Inflammatory macrophage treated with lipopolysaccharide for 4 hours (primary cell): ENCODE measurements around the gene OR13J1.

ENCODE experiments used
- DNase-seq: peaks from one replicate; pipeline ENCODE4 v3.0.0-alpha.2; 2020

OR13J1 gene

DNA sequence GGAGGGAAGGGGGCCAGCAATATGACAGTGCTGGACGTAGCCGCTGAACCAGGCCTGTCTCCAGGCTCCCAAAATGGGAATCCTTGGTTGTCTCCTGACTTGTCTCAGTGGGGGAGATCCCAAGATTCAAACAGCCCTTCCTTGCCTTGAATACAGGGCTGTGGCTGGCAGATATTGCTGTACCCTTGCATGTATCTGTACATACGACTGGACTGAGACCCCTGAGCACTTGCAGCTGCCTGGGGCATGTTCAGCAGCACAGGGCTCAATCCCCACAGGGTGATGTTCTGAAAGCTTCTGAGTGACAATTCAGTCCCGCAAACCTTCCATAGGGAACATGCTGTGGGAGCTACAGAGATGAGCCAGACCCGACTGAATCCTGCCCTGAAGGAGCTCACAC, 13.3 kb downstream of the OR13J1 start:
- DNase-seq, result no peak

DNA sequence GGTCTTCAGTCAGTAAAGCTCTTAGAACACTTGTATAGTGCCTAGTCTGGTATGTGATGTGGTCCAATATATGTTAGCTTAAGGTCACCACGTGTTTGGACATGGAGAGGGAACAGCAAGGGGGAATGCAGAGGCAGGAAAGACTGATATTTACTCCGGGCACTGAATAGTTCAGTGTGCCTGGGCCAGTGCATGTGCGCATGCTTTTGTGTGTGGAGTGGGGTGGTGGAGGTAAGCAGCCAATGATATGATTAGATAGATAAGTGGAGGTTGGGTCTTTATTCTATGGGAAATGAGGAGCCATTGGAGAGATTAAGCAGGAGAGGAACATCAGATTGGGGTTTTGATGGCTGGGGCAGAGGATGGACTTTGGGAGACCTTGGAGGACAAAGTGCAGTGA, 14.0 kb downstream of the OR13J1 start:
- DNase-seq, result no peak

DNA sequence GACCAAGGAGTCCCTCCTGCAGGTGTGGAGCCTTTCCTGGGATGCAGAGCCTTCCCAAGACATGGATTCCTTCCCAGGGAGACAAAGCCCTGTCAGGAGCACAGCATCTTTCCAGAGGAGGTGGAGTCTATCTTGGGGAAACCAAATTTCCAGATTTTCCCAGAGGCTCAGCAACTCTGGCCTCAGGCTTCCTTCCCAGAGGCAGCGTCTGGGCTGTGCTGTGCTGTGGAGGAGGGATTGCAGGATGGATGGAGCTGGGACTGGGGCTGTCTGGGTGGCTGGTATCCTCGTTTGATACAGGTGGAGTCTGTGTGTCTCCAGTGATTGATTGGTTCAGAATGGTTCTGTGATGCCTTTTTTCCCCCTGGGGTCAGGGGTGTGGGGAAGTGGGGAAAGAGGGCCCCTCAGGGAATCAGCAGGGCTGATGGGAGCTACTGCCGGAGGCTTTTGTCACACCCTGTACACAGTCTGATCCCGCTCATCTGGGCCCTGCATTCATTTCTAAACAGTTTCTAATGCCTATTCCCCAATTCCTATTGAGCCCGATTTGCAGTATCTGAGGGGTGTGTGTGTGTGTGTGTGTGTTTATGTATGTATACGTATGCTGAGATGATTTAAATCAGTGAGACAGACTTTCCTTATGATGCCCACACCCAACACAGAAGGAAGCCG, 16.0 kb downstream of the OR13J1 start:
- DNase-seq, result no peak

DNA sequence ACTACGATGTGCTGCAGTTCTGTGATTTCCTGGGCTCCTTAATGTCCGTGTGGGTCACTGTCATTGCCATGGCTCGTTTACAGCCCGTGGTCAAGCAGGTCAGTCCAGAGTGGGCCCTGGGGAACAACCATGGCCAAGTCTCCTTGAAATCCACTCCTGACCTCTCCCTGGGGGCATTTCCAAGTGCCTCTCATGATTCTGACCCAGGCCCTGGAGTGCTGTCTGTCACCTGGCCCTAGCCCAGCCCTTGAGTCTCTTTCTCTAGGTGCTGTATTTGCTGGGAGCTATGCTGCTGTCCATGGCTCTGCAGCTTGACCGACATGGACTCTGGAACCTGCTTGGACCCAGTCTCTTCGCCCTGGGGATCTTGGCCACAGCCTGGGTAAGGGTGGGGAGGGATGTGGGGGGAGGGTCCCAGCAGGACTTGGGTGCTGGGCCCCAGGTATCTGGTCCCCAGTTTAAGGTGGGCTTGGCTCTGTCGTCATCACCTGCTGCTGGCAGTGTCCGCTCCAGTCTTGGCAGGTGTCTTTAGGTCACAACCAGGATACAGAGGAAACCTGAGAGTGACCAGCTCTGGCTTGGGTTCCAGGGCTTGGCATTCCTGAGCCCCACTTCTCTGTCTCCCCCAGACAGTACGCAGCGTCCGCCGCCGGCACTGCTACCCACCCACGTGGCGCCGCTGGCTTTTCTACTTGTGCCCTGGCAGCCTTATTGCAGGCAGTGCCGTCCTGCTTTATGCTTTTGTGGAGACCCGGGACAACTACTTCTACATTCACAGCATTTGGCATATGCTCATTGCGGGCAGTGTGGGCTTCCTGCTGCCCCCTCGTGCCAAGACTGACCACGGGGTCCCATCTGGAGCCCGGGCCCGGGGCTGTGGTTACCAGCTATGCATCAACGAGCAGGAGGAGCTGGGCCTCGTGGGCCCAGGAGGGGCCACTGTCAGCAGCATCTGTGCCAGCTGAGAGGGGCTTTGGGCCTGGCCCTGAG, 17.0 kb downstream of the OR13J1 start:
- no peak for DNase-seq

DNA sequence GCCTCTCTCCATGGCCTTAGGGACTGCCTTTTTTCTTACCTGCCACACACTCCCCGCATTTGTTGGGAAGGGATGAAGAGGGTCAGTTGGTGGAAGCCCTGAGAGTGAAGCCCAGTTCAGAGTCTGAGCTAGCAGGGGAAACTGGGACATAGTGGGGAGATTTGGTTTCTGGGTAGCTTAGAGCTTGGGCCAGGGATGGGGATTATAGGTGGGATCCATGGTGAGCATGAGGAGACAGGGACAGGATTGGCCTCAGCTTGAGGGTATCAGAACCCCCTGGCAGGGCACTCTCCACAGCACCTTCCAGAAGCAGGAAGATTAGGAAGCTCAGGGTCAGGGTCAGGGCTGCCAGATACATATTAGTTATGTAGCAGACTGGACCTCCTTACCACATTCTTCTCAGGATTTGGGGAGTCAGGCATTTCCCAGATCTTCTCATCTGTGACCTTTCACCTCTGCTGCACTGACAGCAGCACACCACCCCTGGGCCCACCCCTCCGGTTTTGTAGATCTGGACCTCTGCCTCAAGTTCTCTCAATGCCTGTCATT, 17.9 kb downstream of the OR13J1 start:
- no peak for DNase-seq

DNA sequence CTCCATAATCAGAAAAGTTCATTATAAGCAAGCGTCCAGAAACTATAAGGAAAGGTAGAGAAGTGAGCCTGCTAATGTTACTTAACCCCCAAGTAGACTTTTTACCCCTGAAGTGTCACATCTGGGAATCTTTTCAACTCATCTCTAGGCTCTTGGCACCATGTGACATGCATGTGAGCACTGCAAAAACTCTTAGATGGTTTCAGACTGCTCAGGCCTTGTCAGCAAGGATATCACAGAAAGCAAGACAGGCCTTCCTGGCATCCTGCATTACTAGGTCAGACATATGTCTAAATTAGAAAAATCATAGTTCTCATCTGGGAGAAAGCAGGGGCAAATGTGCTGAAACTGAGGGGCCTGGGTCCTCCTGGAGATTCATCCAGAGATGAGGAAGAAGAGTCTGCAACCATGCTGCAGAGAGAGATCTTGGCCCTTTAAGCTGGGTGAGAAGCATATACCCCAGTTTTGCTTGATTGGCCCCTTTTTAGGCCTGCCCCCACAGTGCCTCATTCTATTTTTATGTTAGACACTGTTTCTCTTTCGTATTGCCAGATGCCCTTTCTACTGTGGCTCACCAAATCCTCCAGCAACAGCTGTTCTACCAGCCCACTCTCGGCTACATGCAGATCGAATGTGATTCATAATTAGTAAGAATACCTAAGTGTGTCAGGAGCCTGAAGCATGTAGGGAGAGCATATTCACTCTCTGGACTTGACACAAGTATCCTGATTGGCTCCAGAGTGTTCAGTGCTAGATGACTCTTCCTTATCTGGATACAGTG, 22.2 kb downstream of the OR13J1 start:
- DNase-seq, result no peak

DNA sequence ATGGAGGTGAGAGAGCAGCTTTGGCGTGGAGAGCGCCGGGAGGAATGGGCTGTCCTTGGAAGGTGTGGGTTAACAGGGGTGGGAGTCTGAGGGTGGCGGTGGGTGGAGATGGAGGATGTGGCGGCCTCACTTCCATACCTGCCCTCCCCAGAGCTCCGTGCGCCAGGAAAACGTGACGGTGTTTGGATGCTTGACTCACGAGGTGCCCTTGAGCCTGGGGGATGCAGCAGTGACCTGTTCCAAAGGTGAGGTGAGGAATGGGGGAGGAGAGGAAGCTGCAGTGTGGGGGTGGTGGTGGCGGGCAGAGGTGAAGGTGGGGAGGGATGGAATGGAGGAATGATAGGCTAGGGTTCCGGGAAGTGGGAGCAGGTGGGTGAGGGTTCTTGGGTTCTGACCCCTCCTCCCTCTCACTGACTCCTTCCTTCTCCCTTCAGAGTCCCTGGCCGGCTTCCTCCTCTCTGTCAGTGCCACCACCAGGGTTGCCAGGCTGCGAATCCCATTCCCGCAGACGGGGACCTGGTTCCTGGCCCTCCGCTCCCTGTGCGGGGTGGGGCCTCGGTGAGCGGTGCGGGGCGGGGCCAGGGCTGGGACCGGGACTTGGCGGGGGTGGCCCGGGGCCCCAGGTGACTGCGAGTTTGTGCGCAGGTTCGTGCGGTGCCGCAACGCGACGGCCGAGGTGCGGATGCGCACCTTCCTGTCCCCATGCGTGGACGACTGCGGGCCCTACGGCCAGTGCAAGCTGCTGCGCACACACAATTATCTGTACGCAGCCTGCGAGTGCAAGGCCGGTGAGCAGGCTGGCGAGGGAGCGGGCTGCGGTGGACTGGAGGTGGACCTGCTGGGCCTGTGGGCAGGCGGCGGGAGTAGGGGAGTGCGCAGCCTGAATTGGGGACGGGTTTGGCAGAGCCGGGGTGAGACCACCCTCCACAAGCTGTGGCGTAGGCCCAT, 24.1 kb downstream of the OR13J1 start:
- no peak for DNase-seq

DNA sequence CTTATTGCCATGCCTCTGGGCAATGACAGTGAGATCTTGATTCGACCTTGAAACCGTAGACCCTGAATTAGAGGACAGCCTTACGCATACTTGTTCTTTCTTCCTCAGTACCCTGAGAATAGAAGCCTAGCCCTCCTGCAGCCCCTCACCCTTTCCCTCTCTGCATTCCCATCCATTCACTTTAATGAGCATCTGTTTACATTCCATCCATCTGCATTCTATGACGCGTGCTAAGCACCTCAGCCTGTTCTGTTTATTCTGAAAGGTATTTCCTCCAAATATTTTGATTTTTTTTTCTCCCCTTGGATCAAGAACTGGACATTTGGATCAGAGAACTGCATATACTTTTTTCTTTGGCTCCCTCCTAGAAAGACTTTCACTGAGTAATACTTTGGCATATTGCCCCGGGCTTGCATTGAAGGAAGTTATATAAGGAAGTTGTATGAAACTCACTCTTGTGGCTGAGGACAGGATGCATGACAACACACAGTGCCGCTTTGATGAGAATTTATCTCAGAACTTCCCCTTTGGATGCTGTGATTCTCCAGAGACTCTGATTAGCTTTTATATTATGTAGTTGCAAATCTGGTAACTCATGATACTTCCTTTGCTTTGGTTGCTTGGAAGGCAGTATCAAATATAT, 25.5 kb downstream of the OR13J1 start:
- peak; percentile 96 for DNase-seq

DNA sequence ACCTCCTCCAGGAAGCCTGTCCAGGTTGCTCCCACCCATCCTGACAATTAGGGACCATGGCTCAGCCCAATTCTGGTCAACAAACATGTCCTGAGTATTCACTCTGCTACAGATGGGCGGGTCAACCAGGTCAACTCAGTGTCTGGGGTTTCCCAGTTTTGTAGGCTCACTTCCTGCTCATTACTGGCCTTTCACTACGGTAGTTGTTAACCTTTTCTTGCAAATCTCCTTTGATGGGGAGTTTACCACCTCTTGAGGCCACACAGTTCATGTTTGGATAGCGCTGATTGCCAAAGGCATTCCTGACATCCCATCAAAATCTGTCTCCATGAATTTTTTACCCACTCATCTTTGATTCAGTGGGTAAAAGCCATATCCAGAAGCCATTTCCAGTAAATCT, 27.4 kb downstream of the OR13J1 start:
- DNase-seq, result peak; percentile 64

DNA sequence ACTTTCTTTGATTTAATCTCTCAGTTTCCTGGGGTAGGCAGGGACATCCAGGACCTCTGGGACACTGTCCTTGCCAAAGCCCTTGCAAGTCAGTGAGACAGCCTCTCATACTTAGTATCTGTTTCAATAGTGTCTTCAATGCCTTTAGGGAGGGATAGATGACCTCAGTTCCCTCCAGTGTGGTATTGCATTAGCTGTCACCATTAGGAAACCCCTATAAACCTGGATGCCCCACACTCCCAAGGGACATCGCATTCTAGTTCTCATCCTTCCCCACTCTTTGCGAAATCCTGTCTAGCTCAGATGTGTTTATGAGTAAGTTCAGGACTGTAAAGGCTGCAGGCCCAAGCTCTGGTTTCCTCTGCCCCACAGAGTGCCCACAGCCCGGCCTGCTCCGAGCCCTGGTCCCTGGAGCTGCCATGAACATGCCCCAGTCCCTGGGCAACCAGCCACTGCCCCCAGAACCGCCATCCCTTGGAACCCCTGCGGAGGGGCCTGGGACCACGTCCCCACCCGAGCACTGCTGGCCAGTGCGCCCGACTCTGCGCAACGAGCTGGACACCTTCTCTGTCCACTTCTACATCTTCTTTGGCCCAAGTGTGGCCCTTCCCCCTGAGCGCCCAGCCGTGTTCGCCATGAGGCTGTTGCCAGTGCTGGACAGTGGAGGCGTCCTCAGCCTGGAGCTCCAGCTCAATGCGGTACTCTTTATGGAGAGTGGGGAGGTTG, 28.0 kb downstream of the OR13J1 start:
- DNase-seq, result peak; percentile 71

DNA sequence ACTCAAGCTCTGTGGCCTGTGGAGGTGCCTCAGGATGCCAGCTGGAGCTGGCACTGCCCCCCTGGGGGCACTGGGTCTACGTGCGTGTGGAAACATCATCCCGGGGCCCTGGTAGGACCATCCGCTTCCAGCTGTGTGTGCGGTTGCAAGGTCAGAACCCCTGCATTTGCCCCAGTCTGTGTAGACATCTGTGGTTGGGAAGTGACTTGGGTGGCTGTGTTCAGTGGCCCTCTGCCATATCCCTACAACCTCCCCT, 28.6 kb downstream of the OR13J1 start:
- no peak for DNase-seq

DNA sequence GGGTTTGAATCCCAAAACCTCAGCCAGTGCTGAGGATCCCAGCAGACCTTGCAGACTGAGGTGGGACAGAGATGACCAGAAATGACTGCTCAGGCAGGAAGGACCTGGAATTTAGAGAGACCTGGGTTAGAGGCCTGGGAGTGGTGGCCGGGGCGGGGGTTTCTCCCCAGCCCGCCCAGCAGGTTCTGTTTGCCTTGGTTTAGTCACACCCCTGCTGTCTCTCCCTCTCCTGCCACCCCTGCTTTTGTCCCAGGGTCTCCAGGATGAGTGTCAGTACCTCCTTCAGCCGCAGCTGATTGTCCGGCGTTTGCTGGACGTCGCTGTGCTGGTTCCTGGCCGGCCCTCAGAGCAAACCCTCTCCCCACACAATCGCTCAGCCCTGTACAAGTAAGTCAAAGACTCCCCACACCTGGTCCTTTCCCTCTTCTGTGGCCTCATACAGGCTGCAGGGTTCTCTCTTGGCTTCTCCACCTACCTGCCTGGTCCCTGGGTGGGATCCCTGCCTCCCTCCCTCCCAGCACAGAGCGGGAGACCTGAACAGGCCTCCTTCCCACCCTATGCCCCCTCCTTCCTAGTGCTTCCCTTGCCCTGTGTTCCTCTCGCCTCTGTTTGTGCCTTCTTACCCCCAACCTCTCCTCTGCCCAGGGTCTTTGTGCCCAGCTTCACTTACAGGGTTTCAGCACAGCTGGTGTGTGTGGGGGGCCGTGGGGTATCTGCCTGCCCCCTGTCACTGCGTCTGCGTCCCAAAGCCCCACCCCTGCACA, 29.1 kb downstream of the OR13J1 start:
- no peak for DNase-seq

DNA sequence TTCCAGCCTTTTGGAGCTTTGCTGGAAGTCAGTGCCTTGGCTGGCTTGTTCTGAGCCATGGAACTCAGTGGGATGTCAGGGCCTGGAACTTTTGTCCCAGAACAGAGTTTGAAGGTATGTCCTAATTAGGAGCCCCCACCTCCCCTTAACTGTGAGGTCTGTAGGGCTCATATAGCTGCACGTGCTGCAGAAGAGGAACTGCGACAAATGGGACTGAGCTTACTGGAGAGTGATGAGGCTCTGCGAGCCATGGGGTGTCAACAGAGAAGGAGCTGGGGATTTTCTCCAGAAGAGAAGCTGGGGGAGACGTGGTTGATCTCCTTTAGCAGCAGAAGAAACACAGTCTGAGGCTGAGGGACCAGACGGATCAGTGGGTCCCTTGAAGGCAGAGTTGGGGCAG, 30.3 kb downstream of the OR13J1 start:
- DNase-seq, result no peak

DNA sequence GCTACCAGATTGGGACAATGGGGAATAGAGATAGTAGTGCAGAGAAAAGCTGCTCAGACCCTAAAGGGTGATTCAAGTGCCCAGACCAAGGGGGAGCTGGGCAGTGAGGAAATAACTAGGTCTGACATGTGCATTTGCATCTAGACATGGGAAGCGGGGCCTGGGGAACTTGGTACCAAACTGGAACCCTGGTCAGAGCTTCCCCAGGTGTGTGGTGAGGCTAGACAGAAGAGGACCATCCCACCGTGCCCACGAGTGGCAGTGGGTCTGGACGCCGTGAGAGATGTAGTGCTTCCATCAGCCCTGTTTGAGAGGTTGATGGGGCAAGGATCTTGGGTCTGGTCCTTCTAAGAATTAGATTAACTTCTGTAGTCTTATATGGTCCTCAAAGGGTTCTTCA, 33.6 kb downstream of the OR13J1 start:
- DNase-seq, result no peak

DNA sequence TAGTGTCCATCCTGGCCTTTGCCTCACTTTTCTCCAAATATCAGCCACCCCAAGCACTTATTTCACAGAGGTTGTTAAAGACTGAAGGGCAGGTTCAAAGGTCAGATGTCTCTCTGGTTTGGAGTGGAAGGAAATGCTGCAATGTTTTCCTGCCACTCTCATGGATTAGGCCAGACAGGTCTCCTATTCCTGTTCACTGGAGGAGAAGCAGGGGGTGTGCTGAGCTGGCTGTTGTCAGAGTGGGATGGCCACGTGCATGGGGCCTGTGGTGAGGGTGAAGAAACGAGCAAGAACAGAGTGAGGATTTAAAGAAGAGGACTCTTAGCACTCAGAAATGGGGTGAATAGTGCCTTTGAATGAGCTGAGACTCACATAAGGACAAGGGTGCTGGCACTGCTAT, 34.4 kb downstream of the OR13J1 start:
- no peak for DNase-seq

DNA sequence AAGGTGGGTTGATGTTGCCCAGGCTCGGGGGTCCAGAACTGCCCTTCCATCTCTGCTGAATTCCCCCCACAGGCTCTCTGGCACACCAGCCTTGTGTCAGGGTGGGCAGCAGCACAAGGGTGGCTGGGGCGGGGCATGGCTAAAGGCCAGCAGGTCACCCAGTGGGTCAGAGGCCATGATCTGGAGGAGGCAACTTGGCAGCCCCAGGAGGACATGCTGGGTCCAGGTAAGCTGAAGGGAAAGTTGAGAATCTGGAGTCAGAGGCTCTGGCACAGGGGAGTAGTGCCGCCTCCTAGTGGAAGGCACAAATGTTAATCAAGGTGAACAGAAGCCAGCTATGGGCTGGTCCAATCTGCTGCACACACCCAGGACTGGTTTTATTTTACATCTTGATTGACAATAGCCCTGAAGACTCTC, 35.0 kb downstream of the OR13J1 start:
- no peak for DNase-seq

DNA sequence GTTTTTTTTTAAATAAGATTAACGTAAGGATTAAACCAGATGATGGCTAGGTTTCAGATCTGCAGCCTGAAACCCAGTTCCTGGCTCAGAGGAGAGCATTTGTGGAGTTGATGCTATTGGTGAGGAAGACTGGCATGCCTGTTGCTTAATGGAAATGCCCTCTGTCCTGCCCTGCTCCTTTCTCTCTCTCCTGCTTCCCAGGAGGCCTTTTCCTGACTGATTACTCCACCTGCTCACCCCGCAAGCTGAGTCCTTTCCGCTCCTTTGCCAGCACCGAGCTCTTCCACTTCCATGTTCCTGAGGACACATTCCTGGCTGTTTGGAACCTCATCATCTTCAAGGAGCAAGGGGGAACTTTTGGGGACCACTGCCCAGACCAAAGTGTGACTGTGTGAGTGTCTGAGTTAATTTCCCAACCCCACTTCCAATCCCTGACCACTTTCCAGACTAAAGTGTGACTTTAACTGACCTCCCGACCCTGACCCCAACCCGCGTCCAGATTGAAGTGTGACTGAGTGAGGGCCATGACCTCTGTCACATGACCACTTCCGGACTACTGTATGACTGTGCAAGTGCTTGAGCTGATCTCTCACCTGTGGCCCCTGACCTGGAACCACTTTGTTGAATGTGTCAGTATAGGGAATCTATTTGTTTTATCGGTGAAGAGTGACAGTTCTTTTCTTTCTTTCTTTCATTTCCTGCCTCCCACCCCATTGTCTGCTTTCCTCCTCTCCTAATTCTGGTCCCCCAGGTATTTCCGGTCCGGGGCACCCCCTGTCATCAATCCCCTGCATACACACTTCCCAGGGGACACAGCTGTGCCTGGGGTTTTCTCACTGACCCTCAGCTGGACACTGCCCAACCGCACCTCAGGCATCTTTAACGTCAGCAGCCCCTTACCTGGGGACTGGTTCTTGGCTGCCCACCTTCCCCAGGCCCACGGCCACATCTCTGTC, 35.7 kb downstream of the OR13J1 start:
- DNase-seq, result no peak

DNA sequence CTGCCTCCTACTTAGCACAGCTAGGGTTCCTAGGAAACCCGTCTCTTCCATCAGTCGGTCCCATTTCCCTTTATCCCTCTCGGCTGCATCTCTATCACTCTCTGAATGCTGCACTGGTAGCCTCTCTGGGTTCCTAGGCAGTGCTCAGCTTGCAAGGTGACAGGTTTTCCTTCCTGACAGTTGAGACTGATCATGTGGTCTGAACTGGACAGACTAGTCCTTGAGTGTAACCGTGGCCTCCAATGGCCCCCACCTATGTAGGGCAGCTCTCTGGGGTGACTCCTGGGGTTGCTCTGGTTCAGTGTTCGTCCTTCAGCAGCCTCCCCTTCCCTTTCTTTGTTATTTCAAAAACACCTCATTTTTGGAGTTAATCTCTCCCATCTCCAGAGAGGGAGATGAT, 37.4 kb downstream of the OR13J1 start:
- DNase-seq, result no peak

DNA sequence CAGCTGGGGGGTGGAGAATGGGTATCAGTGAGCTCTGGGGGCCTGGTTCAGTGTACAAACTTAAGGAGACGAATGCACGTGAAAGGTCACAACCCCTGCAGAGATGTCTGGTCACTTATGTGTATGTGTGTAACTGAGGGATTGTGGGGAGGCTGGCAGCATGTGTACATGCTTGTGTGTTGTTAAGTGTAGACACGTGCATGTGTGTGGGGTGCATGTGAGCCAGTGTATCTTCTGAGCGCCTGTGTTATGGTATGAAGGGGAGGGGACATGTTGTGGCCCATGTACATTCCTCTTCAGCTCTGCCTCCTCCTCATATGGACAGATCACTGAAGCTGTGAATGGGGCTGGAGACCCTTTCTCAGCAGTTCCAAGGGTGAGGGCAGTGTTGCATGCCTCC, 39.2 kb downstream of the OR13J1 start:
- DNase-seq, result no peak
